NCI-H446 treated with DMSO at 0.1 percent for 48 hours (cell line): ENCODE measurements around the gene MAPRE2.
"Not testable (repeated sequence)": the region's sequence is repeated elsewhere in the genome, so short reads cannot be mapped to it uniquely, and the experiment has no call there.

Source experiments
- DNase-seq: peaks from one replicate; lab custom pipeline; 2025; lab: John Stamatoyannopoulos, UW

MAPRE2 gene

DNA sequence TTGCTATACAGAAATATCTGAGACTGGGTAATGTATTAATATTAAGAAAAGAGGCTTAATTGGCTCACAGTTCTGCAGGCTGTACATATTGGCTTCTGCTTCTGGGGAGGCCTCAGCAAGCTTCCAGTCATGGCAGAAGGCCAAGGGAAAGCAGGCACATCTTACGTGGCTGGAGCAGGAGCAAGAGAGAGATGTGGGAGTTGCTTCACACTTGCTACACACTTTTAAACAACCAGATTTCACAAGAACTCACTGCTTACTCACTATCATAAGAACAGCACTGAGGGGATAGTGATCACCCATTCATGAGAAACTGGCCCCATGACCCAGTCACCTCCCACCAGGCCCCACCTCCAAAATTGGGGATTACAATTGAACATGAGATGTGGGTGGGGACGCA is 50.6 kb downstream of the MAPRE2 start:
- DNase-seq: no peak

DNA sequence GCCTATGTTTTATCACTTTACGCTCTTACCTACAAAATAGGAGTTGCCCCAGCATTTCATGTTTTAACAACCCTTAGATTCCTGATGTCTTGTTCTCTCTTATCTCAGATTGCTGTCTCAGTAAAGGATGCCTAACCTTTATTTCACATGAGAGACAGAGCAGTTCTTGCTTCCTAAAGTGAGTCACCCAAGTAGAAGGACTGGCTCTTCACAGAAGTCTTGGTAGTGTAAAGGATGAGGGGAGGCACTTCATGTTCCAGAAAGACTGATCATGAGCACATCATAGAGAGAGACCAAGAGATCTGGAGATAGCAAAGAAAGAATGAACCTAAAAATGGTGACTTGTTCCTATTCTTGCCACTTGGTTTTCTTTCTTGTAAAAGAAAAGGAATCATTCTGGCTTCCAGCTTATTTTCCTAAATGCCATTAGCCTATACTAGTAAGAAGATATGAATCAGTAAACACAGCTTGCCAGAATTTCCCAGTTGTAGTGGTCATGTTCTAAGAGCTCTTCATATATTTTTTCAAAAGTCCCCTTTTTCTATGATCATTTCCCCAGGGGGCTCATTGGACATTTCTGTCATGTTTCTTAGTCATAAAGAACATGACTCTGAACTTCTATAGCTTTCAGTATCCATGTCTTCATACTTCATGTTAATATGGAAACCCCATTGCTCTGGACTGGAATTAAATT is 54.9 kb downstream of the MAPRE2 start:
- no peak for DNase-seq

DNA sequence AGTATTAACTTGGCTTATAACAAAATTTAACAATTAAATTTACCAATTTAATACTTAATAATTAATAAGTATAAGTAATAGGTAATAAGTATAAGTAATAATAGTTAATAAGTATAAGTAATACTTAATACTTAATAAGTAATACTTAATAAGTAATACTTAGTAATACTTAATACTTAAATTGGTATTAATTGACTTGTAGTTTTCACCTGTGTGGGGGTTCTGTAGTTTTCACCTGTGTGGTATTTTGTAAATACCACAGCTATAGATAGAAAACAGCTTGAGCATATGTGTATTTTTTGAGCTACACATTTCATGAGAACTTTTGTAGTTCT is 55.4 kb downstream of the MAPRE2 start:
- DNase-seq: no peak

DNA sequence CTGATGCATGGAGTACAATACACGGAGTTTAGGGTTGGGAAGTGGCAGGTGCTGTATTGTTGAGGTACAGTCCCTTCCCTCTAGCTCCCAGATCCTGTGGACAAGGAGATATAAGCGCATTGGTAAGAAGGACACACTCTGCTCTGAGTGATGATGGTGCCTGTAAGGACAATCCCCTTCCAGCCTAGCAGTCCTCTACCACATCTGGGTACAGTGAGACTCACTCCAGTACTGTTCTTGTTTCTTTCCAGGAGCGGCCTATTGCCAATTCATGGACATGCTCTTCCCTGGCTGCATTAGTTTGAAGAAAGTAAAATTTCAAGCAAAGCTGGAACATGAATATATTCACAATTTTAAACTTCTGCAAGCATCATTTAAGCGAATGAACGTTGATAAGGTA is 56.0 kb downstream of the MAPRE2 start:
- no peak for DNase-seq

DNA sequence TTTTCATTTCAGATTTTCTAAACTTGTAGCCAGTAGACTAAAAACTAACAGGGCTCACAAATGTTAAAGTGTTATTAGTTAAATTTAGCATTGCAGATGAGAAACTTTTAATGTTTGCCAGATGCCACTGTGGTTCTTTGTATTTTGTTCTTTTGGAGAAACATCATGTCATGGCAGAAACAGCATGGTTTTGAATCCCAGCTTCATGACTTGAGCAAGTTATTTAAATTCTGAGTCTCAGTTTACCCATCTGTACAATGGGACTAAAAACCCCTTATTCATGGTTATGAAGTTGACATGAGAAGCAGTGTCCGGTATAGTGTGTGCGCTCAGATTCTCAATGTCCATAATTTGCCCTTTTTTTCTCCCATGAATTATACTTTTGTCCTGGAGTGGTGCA is 56.5 kb downstream of the MAPRE2 start:
- no peak for DNase-seq

DNA sequence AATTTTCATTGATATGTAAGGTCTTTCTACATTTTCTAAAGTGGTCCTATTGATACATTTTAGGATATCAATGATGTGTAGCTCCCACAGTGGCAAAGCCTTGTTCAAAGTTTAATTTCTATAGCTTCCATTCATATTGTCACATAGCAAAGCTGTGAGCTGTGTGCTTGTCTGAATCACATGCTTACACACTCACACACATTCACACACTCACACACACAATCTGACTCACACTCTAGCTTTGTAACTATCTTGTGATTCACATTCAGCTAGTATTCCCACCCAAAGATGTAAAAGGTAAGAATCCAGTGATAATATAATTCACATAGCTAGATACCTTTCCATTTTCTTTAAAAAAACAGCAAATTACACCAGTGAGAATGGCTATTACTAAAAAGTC is 58.7 kb downstream of the MAPRE2 start:
- DNase-seq: no peak

DNA sequence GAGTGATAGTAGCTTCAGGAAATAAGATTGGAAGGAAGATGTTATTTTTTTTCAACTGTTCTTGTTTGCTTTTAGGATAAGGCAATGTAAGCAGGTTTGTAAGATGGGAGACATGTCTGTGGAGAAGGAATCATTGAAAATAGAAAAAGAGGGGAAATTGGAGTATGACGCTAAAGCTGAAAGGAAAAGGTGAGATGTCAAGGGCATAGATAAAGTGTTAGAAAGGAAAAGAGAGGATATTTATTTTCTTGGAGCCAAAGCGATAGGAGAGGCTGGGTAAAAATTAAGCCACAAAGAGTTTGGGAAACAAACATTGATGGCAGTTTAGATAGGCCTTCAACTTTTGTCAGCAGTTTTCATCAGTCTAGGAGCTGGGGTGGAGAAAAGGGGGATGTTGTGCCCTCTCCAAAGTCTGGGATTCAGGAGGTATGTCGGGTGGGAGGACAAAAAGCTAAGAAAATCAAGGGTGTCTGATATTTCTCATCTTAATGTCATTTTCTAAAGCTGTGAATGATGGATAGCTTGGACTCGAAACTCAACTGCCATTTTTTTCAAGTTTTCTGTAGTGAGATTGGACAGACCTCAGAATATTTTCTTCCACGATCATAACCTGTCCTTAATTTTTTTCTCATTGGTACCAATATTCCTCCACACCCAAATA is 63.3 kb downstream of the MAPRE2 start:
- no peak for DNase-seq

DNA sequence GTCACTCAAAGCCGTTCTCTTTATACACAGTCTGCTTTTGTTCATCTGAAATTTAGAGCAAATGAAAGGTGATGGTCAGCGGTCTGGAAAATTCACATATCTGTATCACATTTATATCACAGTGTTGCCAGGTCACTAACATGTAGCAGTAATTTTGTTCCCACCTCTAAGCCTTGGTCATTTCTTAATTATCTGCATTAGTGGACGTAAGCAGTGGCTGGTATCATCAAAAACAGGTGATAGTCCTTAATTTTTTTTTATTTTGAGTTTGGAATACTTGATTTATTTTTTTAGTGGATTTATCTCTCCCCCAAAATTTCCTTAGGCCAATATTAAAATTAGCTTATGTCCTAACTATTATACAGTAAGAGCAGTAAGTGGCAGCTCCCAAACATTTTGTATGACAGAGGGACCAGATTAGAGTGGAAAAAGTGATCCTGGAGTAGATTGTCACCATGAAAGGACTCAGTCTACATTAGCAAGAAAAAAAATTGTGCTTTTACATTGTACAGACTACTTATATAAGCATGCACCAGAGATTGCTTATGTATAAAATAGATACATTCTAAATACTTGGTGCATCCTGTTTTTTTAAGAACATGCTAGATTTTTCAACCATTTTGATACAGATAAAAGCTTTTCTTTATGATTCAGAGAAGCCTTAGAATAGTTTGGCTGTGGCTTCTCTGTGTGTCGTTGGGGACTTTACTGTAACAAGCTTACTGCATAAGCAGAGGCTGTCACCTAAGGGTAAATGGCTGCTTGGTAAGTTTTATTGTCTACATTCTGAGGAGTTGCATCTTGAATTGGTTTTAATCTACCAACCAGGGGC is 65.0 kb downstream of the MAPRE2 start:
- DNase-seq: no peak

DNA sequence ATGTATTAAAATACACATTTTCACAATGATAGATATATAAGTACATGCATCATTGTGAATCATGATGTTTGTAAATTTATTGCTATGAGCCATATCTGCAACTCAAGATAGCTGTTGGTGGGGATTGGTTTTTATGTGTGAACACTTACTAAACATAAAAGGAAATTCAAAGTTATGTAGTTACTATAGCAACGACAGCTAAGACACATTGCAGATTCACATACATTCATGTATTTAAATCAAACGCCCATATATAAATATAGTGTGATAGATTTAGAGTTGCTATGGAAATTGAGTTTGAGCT is 65.6 kb downstream of the MAPRE2 start:
- no peak for DNase-seq

DNA sequence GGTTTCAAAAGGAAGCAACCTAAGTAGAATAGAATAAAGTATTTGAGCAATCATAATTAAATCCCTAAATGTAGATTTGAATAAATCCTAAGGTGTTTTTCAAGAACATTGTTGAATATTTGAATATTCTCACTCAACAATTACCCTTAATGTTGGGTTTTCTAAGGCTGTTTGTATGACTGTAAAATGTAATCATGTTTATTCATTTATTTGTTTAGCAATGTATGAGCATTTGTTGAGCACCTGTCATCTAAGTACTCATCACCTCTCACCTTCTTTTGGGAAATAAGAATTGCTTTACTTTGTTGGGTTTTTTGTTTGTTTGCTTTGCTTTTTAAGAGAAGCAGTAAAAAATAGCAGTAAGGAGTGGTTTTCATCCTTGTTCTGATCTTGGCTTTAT is 66.0 kb downstream of the MAPRE2 start:
- DNase-seq: no peak

DNA sequence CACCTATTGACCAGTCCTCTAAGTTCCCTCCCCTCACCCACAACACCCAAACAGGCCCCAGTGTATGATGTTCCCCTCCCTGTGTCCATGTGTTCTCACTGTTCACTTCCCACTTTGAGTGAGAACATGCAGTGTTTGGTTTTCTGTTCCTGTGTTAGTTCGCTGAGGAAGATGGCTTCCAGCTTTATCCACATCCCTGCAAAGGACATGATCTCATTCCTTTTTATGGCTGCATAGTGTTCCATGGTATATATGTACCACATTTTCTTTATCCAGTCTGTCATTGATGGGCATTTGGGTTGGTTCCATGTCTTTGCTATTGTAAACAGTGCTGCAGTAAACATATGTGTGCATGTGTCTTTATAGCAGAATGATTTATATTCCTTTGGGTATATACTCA is 66.9 kb downstream of the MAPRE2 start:
- DNase-seq: not testable (repeated sequence)

DNA sequence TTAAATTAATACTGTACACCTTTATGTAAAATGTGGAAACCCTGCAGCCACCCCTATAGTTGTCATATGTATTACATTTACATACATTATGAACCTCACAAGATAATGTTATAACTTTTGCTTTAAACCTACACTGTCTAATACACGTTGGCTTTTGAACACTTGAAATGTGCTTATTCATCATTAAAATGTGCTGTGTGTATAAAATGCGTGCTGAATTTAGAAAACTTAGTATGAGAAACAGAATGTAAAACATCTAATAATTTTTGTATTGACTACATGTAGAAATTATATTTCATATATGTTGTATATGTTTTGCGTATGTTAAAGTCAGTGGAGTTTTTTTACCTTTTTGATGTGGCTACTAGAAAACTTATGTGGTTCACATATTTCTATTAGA is 68.8 kb downstream of the MAPRE2 start:
- DNase-seq: no peak

DNA sequence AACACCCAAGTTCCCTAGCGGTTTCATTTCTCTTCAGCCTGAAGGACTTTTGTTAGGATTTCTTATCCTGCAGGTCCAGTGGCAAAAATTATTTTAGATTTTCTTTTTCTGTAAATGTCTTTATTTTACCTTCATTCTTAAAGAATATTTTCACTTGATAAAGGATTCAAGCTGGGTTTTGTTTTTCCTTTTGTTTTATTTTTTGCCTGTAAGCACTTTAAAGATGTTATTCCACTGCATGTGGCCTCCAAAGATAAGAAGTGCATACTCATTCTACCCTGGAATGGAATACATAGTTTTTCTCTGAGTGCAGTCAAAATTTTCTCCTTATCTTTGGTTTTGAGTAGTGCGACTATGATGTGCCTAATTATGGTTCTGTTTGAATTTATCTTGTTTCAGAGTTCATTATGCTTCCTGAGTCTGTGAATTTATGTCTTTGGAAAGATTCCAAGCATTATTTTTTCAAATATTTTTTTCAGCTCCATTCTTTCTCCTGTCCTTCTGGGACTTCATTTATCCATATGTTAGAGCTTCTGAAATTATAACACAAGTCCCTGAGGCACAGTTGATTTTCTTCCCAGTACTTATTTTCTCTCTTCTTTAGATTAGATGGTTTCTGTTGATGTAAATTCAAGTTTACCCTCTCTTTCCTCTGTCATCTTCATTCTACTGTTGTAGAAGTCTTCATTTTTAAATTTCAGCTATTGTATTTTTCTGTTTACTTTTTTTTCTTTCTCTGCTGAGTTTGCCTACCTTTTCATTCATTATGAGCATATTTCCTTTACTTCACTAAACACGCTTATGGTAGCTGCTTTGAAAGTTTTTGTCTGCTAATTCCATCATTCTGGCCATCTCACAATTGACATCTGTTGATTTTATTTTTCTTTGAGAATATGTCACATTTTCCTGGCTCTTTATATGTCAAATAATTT is 69.6 kb downstream of the MAPRE2 start:
- DNase-seq: no peak

DNA sequence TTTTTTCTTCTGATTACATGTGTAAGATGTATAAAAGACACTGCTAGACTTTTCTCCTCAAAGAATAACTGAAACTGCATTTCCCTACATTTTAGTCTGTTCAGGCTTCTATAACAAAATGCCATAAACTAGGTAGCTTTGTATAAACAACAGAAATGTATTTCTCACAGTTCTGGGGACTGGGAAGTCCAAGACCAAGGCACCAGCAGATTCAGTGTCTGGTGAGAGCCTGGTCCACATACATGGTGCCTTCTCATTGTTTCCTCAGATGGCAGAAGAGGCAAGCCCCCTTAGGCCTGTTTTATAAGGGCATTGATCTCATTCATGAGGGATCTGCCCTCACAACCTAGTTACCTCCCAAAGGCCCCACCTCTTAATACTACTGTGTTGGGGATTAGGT is 71.5 kb downstream of the MAPRE2 start:
- no peak for DNase-seq

DNA sequence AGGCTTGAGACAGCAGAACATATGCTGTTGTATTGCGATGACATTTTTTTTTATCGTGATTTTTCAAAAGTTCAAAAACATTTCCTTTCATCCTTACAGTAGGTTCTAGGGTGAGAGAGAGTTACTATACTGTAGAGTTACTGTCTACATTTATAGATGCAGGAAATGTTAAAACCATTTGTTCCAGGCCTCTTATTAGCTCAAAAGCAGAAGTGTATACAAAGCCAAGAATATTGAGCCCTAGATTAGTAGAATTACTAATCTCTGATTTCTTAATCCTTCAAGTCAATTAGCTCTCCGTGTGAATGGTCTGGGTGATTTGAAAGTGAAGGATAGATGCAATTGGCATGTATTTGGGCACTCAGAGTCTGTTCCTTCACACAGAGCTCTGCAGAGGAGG is 73.1 kb downstream of the MAPRE2 start:
- no peak for DNase-seq

DNA sequence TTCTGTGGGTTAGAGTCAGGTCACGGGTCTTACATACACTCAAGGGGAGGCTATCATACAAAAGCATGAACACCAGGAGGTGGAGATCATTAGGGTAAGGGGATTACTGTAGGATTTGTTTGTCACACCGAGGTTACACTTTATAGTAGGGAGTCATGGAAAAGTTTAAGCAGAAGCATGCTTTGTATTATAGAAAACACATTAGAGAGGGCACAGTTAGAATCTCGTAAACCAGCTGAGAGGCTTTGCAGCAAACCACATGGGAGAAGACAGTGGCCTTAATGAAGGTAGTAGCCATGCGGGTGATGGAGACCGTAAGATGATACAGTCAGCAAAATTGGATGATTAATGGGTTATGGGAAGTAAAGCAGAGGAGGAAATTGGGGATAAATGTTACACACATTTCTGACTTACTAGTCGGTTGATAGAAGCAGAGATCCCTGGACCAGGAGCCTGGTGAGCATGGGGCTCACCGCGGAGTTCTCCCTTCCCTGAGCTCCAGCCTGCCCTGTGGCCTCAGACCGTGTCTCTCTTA is 75.6 kb downstream of the MAPRE2 start:
- DNase-seq: no peak

DNA sequence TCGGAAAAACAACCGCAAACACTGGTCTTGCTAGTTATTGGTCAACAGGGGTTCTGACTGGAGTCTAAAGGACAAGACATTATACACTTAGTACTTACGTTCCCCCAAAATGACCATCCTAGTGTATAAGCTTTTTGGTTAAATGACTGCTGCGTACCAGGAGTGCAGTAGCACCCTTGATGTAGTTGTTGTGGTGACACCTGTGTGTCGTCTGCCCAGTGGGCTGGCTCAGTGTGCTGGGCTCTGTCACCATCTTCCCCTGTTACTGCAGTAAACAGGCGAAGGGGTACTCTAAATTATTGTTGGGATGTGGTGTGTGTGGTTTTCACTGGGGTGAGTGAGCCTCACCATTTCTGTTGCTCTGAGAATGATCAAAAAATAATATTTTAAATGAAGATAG is 76.2 kb downstream of the MAPRE2 start:
- no peak for DNase-seq

DNA sequence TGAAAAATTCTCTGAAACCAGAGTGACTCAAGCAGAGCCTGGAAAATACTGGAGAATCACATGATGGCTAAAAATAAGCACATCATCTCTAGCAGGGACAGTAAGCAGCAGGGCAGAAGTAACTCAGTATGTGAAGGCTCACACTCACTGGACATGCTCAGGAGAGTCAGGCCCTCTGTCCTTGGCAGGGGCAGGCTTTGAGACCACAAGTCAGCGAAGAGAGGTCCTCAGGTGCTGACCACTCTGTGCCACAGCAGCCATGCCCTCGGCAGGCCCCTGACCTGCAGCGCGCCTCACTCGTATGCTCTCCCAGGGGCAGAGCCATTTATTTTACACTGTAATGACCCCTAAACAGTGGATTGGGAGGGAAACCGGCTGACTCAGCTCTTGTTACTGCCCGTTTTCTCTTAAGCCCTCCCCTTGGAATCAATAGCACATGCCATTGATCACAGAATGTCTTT is 76.8 kb downstream of the MAPRE2 start:
- DNase-seq: no peak

DNA sequence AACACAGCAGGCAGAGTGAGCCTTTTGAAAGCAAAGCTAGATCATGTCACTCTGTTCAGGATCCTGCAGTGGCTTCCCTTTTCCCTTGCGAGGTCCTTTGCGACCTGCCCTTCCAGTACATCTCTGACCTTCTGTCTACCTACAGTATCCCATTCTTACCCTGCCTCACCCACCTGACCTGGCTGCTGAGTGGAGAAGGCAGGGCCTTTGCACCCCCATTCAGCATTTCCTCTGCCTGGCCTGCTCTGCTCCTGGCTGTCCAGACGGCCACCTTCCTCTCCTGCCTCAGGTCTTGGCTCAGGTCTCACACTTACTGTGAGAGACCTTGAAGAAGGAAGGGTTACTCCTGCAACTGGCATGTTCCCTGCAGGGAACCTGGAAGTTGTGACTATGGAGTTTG is 77.4 kb downstream of the MAPRE2 start:
- no peak for DNase-seq

DNA sequence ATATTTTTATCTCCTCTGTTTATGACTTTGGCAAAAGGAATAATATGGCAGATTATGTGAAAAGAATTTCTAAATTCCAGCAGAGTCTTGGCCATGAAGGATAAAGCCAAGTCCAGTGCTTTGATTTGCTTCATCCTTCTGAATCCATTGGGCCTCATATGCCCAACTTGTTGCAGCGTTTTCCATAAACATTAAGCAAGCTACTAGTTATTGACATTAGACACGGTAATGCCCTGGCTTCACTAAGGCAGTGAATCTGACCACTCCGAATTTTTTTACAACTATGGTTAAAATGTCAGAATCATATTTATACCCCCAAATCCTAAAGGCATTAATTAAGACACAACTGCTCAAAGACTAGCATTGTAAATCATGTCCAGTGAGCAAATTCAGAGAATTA is 79.8 kb downstream of the MAPRE2 start:
- DNase-seq: no peak

DNA sequence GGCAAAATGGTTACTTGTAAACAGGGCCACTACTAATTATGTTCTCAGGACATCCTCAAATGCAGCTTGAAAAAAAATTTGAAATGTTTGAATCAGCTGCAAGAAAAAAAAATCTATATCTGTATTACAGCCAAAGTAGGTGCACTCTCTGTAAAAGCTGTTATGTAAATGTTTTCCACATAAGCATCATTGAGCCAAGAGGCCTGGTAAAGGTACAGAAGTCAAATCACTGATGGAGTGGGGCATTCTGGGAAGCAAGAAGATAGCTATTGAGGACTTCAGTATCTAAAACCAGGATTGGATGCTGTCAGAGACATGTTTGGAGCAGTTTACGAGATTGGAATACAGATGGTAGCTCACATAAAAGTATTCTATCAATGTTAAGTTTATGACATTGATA is 80.3 kb downstream of the MAPRE2 start:
- no peak for DNase-seq

DNA sequence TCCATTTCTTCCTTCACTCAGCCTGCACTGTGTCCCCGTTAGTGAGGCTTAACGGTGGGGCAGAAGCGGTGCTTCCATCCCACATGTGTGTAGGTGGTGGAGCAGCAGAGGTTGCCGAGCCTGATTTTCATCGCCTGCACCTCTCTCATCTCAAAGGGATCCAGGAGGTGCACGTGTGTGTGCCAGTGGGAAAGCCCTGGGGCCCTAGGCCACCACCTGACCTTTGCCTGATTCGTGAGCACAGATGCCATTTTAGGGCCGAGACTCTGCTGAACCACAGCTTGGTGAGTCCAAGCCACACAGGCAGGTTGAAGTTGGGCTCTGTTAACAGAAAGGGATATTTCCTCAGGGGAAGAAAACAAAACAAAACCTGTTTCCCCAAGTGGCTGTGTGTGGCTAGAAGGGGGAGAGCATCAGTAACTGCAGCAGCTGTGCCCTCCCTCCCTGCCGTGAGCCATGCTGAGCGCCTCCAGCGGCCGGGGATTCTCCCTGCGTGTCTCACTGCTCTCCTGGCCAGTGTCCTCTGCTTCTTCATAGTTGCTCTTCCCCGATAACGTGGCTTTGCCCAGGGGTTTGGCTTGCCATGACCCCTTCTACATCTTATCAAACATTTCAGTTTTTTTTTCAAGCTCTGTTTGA is 81.5 kb downstream of the MAPRE2 start:
- DNase-seq: no peak
